ENCODE results near the gene ARID1B. TPM values are rescaled to one million over a fixed set of nuclear protein-coding genes. Genes with fewer than 3 reads are reported as not detected.
A peak's percentile ranks its signal among the peaks of the same experiment; 100 is the strongest.

The ARID1B gene
- total RNA-seq, 6 experiments from 2014 or later: 23.2 to 35.3 (median 30.7) TPM

GRCh38 chr6:157170535-157170934 is 393.4 kb downstream of the ARID1B start:
- DNase-seq: no peak
- no peaks in the 10 kb centered on the region for H3K9me3 ChIP-seq
- H3K4me1 ChIP-seq: no peaks in the 10 kb centered on the region
- intact Hi-C loops (cut with DNase I): no loop called here
- H3K27ac ChIP-seq: no peak overlapping the region
- H3K4me3 ChIP-seq: no peak overlapping the region
- 93% methylated on average over 8 of the region's 9 CpGs for WGBS (ENCODE audit: insufficient coverage, low coverage, low lambda C conversion rate, missing lambda C conversion rate)
- no peaks in the 10 kb centered on the region for H3K27me3 ChIP-seq
- ATAC-seq: no peak
- TF ChIP-seq CTCF (IDR thresholded peaks at IDR 0.05) (no peak), POLR2A (IDR thresholded peaks at IDR 0.05) (no peak)
- H3K36me3 ChIP-seq: peaks cover 0 to 14% (median under 1%) of the 10 kb centered on the region in 4 donors

- Histone ChIP-seq H3K9me3 (no peaks in the 10 kb centered on the region), H3K27me3 (no peaks in the 10 kb centered on the region), H3K4me3 (no peak overlapping the region), H3K27ac (no peak overlapping the region), H3K36me3 (peaks cover 0 to 12% (median under 1%) of the 10 kb centered on the region in 4 donors), H3K4me1 (no peaks in the 10 kb centered on the region)
- DNase-seq (no peak), ATAC-seq (no peak)
- TF ChIP-seq POLR2A (IDR thresholded peaks at IDR 0.05) (no peak), CTCF (IDR thresholded peaks at IDR 0.05) (no peak)
- WGBS (ENCODE audit: insufficient coverage, low coverage, low lambda C conversion rate, missing lambda C conversion rate): 96% methylated on average over 7 of the region's 7 CpGs
- intact Hi-C loops (cut with DNase I): no loop called here
Measured at GRCh38 chr6:157171801-157172200, 394.6 kb downstream of the ARID1B start.

GRCh38 chr6:157172231-157172701 is 395.1 kb downstream of the ARID1B start:
- ATAC-seq: no peak

GRCh38 chr6:157172830-157173536 is 395.8 kb downstream of the ARID1B start:
- 87% methylated on average over 5 of the region's 5 CpGs for WGBS (ENCODE audit: insufficient coverage, low coverage, low lambda C conversion rate, missing lambda C conversion rate)
- Histone ChIP-seq H3K4me1 (no peaks in the 10 kb centered on the region), H3K27me3 (no peaks in the 10 kb centered on the region), H3K36me3 (peaks cover 0 to 4% (median under 1%) of the 10 kb centered on the region in 4 donors), H3K4me3 (no peak overlapping the region), H3K9me3 (no peaks in the 10 kb centered on the region), H3K27ac (no peak overlapping the region)
- ATAC-seq (peak in 3 of 4 donors; percentile 34 to 70 (median 42)), DNase-seq (no peak)
- TF ChIP-seq POLR2A (IDR thresholded peaks at IDR 0.05) (no peak), CTCF (IDR thresholded peaks at IDR 0.05) (no peak)
- intact Hi-C loops (cut with DNase I): no loop called here

More at GRCh38 chr6:157172231-157172701, 395.1 kb downstream of the ARID1B start:
- 88% methylated on average over 7 of the region's 8 CpGs for whole genome bisulfite sequencing (ENCODE audit: insufficient coverage, low coverage, low lambda C conversion rate, missing lambda C conversion rate)
- TF ChIP-seq POLR2A (IDR thresholded peaks at IDR 0.05) (no peak), CTCF (IDR thresholded peaks at IDR 0.05) (no peak)
- H3K9me3 ChIP-seq: no peaks in the 10 kb centered on the region
- no peaks in the 10 kb centered on the region for H3K4me1 ChIP-seq
- H3K4me3 ChIP-seq: no peak overlapping the region
- DNase-seq: no peak
- H3K27me3 ChIP-seq: no peaks in the 10 kb centered on the region
- H3K27ac ChIP-seq: no peak overlapping the region
- intact Hi-C loops (cut with DNase I): no loop called here
- H3K36me3 ChIP-seq: peaks cover 0 to 9% (median under 1%) of the 10 kb centered on the region in 4 donors
